ENCODE data around the gene NRROS.
A peak's percentile ranks its signal among the peaks of the same experiment; 100 is the strongest.

Gene NRROS

DNA sequence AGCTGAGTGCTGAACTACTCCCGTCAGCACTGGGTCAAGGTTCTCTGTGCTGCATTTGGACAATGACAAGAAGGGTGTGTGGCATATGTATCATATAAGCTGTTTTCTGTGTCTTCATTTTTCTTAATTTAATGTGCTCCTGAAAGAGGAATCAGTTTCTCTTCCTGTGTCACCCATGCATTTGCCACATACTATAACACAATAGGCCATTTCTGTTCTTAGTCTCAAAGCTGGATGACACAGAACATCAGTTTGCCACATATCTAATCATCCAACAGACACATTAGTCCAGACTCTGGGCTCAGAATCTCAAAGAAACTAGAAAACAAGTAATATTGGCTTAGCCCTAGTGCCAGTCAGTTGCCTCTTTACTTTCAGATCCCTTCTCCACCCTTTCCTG lies 38.4 kb downstream of the NRROS start:
- no peak for DNase-seq

DNA sequence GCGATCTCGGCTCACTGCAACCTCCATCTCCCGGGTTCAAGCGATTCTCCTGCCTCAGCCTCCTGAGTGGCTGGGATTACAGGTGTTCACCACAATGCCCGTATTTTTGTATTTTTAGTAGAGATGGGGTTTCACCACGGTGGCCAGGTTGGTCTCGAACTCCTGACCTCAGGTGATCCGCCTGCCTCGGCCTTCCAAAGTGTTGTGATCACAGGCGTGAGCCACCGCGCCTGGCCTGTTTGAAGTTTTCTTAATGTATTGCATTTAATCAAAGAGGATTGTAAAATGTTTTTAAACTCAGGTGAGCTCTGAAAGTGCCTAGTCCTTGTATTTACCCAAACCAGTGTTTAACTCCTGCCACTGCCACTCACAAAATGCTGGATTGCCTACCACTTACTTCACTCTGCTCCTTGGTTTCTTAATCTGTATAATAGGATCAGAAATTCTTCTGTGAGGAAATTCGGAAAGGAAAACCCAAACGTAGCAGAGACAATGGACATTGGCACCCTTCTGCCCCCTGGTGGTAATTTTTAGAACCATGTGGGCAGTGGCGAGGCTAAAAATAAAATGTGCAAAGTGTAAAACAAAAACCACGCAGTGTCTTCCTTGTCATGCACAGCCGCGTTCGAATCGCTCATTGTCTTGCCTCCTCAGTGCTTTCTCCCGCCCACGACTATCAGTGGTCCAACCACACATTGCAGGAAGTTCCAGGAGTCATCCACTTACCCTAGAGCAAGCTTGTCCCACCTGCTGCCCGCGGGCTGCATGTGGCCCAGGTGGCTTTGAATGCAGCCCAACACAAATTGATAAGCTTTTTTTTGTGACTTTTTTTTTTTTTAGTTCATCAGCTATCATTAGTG lies 45.3 kb downstream of the NRROS start:
- DNase-seq = peak in 39 of 56 donors; percentile 5 to 74 (median 30)

DNA sequence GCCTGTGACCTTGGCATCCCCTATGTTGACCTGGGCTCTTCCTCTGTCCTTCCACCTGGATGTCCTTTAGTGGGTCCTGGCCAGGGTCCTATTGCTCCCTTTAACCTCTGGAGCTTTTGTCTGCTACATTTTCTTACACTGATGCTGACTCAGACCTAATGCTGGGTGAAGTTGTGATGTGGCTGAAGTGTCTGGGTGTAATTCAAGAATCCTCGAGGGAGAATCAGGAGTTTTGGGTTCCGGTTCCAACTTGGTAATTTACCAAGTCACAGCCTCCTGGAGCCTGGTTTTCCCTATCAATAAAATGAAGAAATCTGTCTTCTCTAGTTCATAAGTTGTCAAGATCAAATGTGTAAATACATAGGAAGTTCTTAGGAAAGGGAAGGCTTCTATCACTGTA lies 46.9 kb downstream of the NRROS start:
- DNase-seq = no peak

DNA sequence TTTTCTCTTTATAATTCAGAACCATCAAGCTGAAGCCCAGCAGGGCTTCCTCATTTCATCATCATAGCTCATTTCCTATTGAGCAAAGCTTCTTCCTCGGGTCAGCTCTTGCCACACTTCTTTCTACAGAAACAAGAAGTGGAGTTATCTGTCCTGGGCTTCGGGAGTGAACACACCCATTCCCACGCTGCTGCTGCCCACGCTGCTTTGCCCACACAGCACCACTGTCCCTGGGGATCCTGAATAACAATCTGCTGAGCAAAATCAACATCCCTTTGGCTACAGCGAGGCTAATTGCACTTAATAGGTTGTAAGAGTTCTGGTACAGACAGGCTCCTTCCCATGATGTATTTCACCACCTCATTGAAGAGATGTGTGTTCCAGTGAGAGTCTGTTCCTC lies 48.9 kb downstream of the NRROS start:
- peak in 2 of 56 donors; percentile 1 to 9 for DNase-seq

DNA sequence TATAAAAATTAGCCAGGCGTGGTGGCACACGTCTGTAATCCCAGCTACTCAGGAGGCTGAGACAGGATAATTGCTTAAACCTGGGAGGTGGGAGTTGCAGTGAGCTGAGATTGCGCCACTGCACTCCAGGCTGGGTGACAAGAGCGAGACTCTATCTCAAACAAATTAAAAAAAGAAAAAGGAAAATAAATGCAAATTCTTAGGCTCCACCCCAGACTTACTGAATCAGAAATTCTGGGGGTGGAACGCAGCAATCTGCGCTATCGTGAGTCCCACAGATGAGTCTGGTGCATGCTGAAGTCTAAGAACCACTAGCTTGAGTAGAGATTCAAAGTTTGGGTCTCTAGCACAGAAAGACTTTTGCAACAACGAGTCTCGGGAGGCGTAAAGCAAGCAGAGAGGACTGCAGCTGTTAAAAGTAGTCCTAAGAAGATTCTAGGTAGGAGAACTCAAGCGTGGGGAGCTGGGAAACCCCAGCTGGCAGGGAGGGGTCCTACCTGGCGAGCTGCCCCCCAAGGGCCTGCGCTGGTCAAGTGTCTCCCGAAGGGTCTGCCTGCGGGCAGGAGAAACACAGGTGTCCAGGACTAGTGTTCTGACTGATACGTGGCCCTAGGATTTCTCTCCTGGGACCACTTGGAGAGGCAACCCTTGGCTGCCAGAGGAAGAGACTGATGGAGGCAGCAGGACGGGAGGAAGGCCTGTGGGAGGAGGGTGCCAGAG lies 50.6 kb downstream of the NRROS start:
- DNase-seq = peak in 13 of 56 donors; percentile 9 to 62 (median 29)

DNA sequence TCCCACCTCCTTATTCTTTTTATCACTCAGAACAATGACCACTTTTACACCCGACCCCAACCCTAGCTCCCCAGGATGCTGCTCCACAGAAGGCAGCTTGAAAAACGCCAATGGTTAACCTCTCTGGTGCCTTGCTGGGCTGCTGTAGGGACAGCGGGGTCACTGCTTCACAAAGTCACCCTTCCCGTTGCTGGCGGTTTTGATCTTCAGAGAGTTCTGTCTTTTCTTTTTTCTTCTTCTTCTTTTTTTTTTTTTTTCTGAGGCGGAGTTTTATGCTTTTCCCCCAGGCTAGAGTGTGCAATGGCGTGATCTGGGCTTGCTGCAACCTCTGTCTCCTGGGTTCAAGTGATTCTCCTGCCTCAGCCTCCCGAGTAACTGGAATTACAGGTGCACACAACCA lies 51.9 kb downstream of the NRROS start:
- no peak for DNase-seq

DNA sequence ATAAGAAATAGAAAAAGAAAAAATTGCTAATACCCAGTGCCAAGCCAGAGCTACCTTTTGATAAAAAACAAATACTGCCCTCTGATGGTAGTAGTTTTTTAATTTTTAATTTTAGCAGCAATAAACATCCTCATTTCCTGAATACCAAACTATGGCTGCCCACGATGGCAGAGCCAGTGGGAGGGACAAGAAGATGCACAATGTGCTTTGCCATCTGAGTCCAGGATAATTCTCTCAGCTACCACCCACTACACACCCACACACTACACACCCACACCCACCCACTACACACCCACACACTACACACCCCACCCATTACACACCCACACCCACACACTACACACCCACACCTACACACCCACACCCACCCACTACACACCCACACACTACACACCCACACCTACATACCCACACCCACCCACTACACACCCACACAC lies 54.7 kb downstream of the NRROS start:
- peak in 3 of 56 donors; percentile 8 to 26 (median 15) for DNase-seq

DNA sequence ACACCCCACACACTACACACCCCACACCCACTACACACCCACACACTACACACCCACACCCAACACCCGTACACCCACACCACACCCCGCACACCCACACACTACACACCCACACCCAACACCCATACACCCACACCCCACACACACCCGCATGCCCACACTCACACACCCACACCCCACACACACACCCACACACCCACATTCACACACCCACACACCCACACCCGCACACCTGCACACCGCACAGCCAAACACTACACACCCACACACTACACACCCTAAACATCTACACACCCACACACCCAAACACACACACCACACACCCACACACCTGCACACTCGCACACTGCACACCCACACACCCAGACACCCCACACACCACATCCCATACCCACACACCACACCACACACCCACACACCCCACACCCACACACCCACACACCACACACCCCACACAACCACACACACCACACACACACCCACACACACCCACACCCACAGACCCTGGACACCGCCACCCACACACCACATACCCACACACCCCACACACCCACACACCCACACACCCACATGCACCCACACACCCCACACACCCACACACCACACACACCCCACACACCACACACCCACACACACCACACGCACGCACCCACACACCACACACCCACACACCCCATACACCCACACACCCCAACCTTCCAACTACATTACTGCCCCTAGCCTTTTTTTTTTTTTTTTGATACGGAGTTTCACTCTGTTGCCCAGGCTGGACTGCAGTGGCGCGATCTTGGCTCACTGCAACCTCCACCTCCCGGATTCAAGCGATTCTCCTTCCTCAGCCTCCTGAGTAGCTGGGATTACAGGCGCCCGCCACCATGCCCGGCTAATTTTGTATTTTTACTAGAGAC lies 55.7 kb downstream of the NRROS start:
- peak in 2 of 56 donors; percentile 30 to 37 for DNase-seq

DNA sequence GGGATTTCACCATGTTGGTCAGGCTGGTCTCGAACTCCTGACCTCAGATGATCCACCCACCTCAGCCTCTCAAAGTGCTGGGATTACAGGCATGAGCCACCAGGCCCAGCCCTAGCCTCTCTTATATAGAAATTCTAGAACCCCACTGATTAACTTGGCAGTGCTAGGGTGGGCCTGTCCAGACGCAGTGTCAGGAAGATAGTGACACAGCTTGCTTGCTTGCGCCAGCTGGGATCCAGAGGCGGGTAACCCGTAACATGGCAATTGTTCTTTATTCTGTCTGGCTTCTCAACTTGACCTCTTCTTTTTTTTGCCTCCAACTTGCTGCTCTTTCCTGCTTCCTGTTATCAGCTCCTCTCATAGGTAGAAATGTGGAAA lies 56.3 kb downstream of the NRROS start:
- DNase-seq = no peak

DNA sequence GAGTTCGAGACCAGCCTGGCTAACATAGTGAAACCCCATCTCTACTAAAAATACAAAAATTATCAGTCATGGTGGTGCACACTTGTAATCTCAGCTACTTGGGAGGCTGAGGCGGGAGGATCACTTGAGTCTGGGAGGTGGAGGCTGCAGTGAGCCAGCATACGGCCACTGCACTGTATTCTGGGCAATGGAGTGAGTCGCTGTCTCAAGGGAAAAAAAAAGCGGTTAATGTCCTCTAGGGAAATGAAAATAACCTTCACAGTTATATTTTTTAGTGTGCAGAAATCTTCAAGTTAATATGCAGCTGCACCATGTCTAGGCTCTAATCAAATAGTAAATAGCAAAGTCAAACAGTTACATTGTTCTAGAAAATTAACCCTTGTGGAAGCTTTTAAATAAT lies 57.8 kb downstream of the NRROS start:
- DNase-seq = no peak

DNA sequence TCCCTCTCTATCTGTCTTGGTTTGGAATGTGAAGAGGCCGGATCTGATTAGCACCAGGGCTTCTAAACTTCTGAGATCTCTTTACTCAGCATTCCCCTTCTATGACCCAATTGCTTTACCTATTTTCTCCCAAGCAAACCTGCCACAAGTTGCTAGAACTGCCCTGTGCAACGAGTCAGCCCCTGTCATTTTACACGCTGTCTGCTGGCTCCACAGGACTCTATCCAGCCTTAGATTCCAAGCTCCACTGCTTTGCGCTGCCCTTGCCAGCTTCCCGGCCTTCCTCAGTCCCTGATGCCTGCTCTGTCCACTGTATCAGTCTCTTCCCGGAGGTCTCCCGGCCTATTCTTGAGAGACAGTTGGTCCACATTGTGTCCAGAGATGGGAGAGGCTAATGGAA lies 60.3 kb downstream of the NRROS start:
- no peak for DNase-seq

DNA sequence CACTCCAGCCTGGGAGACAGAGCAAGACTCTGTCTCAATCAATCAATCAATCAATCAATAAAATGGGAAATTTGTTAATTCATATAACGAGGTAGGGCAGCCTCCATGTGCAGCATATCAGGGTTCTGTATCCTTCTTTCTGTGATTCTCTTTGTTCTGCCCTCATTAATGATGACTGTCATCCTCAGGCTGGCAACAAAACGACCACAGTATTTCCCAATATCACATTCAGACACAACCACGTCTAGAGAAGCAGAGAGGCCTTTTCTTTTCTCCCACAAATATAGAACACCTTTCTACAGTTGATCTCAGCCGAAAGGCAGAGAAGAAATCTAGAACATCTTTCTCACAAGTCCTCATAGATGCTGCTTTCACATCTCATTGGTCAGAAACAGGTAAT lies 61.3 kb downstream of the NRROS start:
- no peak for DNase-seq

DNA sequence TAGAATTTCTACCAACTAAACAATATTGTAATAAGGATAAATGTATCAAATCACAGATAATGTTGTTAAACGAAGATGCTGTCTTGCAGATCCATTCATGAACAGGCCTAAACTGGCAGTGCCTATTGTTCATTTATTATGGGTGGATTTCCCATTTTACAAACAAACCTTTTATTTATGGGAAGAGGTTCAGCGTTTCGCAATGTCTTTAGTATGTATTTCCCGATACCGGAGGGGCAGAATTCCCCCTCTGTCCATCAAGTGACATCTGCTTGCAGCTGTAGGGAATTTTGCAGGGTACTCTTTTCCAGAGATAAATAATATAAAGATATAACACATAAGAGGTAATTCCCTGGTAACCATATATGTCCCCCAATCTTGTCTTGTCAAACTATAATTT lies 66.8 kb downstream of the NRROS start:
- no peak for DNase-seq

DNA sequence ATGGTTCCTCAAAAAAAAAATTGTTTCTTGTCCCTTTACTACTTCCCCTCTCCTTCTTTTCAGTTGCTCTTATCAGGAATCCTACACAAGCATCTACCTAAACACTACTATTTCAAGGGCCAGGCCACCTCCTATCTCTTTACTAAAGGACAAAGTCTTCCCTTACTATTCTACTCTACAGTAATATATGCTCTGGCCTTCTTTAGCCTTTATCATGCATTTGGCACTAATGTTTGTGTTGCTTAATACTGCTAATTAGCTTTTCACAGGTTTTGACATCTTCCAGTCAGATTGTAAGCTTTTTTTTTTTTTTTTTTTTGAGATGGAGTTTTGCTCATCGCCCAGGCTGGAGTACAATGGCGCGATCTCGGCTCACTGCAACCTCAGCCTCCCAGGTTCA lies 67.2 kb downstream of the NRROS start:
- DNase-seq = no peak

DNA sequence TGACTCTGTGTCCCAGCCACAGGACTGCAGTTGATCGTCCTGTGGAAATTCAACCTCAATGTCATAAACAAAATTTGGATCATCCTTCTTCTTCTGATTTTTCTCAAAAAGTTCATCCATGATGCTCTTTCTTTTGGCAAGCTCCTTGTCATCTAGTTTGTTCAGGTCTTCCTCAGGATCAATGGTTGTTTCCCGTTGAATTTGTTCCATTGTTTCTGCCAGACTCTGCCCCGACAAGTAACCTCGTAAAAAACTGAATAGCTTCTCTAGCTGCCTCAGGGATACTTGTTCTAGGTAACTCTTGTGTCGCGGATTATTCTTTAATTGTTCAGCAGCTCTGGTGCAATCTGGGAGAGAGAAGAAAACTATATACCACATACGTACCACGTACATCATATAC lies 68.1 kb downstream of the NRROS start:
- DNase-seq = no peak

DNA sequence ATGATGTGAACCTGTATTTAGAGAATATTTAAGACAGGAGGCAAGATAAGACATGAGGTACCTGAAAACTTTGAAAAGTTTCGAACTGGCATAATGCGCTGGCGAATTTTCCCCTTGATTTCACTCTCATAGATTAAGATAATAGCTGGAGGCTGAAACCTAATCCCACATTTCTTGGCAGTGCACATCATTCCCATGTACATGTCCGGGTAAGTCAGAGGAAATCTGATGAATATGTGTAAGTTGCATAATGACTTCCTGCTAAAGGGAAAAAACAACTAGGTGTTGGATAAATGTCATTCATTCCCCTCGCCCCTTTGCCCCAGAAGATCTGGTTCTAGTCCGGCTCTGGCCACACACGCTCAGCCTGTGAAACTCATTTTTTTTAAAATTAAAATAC lies 69.0 kb downstream of the NRROS start:
- no peak for DNase-seq
